Measurements from ENCODE around the gene INIP.
"Not testable (repeated sequence)": the region's sequence is repeated elsewhere in the genome, so short reads cannot be mapped to it uniquely, and the experiment has no call there.

The INIP gene

DNA sequence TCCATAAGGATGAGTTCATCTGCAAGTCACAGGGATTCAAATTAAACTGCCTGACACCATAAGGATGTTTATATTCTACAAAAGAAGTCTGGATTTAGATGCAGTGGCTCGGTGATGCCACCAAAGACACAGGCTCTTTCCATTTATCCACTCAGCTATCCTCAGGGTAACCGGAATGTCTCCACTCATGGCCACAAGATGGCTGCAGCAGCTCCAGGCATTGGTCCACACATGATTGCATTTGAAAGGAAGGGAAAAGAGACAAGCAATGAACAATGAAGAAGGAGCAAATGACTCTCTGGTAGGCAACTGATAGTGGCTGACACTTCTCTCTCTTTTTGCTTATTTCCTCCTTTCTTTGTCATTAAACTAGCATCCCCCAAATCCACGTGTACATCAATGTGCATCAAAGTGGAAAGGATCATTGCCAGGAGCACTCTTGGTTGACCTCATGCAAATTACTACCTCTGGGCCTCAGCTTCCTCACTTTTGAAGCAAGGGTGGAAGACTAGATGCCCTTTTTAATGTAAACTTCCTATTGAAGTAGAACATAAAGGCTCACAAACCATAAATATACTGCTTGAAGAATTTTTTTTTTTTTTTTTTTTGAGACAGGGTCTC lies 25.4 kb upstream of the INIP start:
- DNase-seq (ENCODE audit: low read depth in 2 of 2) = no peak

DNA sequence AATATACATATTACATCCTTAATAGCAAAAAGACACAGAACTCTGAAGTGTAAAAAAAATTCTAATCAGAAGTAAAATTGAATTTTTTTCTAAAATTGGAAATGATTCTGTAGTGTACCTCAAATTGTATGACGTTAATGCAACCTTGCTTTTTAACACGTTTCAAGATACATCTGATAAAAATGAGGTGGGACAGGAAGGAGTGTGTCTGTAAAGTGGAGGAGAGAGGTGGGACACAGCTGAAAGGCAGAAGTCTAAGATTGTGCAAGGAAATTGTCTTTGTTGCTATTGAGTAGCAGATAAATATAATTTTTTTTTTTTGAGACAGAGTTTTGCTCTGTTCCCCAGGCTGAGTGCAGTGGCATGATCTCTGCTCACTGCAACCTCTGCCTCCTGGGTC lies 17.0 kb upstream of the INIP start:
- no peak for DNase-seq (ENCODE audit: low read depth in 2 of 2)

DNA sequence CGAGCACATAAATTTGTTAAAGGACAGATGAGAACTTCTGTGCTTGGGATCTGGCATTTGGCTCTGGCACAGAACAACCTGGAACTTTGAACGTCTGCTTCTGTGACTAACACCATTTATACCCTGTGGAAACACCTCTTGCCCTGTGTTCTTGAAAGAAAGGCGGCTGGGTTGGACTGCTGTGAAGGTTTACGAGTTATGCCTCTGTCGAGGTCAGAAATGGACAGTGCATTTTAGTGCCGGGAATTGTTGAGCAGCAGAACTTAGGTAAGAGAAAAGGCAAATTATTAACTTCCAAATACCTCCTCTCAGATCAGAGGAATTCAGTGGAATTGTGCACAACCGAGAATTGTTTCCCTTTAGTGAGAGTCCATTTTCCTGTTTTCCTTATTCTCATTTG lies 14.1 kb upstream of the INIP start:
- no peak for DNase-seq (ENCODE audit: low read depth in 2 of 2)

DNA sequence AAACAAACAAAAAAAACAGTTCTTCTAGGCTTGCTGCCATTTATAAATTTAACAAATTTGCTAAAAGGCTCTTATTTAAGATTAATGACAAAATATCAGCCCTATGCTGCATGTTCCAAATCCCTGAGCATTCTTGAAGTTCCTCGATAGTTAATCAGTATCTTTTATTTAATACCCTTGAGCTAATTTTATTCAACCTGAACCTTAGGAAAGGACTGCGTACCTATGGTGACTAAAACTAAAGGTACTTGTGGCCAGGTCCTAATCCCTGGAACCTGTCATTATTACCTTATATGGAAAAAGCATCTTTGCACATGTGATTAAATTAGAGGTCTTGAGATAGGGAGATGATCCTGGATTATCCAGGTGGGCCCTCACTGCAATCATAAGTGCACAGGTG lies 10.5 kb upstream of the INIP start:
- no peak for DNase-seq (ENCODE audit: low read depth in 2 of 2)

DNA sequence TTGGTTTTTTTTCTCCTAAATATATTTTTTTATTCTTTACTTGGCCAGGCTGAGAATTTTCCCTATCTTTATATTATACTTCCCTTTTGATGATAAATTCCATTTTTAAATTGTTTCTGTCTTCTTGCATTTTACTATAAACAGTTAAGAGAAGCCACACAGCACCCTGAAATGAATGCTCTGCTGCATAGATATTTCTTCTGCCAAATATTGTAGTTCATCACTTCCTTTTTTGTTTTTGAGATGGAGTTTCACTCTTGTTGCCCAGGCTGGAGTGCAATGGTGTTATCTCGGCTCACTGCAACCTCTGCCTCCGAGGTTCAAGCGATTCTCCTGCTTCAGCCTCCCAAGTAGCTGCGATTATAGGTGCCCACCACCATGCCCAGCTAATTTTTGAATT lies 8.5 kb upstream of the INIP start:
- no peak for DNase-seq (ENCODE audit: low read depth in 2 of 2)

DNA sequence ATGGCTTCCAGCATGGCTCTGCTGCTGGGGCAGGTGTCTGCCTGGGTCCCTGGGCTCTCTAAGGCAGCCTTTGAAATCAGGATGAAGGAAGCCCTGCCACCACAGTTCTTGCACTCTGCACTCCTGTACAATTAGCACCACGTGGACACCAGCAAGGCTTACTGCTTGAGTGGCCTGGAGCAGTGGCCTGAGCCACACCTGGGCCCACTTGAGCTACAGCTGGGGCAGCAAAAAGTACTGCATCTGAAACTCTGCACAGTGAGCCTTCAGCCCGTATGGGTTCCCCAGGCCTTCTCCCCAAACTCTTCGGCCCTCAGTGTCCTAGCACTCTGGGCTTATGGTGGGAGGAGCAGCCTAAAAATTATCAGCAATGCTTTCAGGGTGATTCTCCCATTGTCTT lies 8.0 kb upstream of the INIP start:
- no peak for DNase-seq (ENCODE audit: low read depth in 2 of 2)

DNA sequence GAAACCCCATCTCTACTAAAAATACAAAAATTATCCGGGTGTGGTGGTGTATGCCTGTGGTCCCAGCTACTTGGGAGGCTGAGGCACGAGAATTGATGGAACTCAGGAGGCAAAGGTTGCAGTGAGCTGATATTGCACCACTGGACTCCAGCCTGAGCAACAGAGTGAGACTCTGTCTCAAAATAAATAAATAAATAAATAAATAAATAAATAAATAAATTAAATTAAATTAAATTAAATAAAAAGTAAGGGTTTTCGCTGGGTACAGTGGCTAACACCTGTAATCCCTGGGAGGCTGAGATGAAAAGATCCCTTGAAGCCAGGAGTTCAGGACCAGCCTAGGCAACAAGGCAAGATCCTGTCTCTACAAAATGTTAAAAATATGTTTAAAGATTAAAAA lies 4.8 kb upstream of the INIP start:
- not testable (repeated sequence) for DNase-seq (ENCODE audit: low read depth in 2 of 2)

DNA sequence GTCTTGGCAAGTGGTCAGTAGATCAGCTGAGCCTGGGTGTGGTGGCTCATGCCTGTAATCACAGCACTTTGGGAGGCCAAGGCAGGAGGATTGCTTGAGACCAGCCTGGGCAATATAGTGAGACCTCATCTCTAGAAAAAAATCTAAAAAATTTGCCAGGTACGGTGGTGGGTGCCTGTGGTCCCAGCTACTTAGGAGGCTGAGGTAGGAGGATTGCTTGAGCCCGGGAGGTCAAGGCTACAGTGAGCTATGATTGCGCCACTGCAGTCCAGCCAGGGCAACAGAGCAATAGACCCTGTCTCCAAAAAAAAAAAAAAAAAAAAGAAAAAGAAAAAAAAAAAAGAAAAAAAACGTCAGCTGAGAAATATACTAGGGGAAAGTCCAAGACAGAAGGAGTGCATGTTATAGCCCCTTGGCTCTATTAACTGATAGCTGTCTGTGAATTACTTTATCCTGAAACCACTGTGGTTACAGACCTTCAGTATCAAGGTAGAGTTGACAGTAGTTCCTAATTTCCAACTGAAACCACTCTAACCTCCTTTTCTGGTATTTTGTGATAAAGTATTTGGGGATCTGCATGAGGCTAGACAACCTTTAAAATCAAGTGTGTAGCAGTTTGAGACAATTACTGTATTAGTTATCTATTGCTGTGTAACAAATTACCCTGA lies 2.3 kb upstream of the INIP start:
- no peak for DNase-seq (ENCODE audit: low read depth in 2 of 2)

DNA sequence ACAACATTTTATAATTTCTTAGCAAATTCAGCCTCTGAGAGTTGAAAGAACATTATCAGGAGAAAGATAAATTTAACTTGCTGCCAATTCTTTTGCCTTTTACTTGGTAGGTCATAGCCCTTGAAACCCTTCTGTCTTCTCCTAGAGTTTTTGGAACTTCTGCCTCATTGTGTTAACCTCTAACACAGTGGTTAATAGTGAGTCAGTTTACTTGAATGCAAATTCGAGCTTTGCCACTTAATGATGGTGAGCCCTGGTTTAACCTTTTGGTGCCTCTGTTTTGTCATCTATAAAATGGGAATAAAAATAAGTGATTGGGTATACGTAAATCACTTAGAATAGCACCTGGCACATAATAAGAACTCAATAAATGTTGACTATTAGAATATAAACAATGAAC lies 1.8 kb upstream of the INIP start:
- no peak for DNase-seq (ENCODE audit: low read depth in 2 of 2)

DNA sequence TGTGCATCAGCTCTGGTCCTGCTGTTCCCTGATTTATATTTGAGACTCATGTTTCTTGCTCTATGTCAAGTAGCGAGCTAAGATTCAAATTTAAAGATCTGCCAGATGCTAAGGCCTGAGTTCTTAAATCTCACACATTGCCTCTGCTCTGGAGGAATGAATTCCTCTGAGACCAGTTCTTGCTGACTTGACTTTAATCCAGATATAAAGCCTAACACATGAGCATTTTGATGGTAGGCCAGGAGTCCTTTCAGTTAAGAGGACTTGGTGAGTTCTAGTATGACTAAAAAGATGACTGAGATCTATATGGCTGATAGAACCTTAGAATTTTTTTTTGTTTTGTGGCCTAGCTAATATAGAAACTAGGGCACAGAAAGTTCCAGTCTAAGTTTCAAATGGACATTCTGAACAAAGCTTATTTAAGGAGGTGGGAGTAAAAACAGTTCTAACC lies 1.3 kb upstream of the INIP start:
- no peak for DNase-seq (ENCODE audit: low read depth in 2 of 2)

DNA sequence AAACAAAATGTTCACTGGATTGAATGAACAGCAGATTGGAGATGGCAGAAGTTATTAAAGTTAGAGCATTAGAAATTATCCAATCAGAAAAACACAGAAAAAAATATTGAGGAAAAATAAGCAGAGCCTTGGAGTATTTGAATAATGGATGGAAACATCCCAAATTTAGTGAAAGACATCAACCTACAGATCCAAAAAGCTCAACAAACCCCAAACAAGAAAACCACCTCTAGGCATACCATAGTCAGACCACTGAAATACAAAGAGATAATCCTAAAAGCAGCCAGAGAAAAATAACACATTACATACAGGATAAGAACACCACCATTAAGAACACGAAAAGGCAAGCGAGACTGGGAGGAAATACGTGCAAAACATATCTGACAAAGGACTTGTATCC lies 5.2 kb downstream of the INIP start:
- no peak for DNase-seq (ENCODE audit: low read depth in 2 of 2)

DNA sequence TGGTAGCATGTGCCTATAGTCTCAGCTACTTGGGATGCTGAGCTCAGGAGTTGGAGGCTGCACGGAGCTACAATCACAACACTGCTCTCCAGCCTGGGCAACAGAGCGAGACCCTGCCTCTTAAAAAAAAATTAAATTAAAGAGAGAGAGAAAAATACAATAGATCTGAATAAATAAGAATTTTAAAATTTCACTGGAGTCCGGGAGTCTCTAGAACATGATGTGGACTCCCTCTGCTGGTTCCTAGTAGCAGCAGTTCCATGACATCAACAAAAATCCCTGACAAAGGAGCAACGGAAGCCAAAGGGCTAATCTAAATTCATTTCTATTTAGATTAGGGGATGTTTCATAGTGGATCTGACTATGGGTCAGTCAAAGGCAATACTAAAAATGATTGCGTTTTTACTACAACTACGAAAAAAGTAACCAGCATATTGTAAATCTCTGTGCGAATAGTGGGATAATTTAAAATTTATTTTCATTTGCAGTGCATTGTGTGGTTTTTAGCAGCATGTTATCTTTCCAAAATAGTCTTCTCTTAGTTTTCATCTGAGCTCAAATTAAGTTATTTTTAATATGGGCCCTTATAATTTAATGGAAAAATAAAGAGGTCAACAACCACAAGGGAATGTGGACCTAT lies 6.7 kb downstream of the INIP start:
- no peak for DNase-seq (ENCODE audit: low read depth in 2 of 2)

DNA sequence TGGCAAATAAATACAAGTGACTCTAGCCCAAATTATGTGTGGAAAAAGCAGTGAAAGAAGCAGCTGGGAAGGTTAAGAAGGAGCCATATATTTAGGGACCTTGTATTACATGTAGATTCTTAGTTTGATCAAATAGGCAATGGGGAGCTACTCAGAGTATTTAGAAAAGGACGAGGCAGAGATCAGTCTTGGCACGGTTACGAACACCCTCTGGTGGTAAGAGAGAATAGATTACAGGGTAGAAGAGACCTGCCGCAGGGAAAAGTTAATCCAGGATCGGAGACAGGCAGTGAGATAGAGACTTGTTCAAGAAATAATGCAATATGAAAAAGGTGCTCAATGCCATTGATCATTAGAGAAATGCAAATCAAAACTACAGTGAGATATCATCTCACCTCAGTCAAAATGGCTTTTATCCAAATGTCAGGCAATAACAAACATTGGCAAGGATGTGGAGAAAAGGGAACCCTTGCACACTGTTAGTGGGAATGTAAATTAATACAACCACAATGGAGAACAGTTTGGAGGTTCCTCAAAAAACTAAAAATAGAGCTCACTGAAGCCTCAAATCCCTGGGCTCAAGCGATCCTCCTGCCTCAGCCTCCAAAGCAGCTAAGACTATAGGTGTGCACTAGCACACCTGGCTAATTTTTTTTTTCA lies 12.0 kb downstream of the INIP start:
- no peak for DNase-seq (ENCODE audit: low read depth in 2 of 2)

DNA sequence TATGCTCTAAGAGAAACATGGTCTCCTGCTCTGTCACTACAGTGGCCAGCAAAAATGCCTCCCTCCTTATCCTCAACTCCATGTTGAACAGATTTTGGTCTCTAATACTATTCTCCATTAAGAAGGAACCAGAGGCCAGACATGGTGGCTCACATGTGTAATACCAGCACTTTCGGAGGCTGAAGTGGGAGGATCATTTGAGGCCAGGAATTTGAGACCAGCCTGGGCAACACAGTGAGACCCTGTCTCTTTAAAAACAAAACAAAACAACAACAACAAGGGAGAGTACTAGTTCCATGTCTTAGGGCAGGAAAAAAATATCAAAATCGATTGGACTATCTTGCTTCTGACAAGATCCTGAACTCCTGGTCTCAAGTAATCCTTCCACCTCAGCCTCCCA lies 14.6 kb downstream of the INIP start:
- DNase-seq (ENCODE audit: low read depth in 2 of 2) = no peak

DNA sequence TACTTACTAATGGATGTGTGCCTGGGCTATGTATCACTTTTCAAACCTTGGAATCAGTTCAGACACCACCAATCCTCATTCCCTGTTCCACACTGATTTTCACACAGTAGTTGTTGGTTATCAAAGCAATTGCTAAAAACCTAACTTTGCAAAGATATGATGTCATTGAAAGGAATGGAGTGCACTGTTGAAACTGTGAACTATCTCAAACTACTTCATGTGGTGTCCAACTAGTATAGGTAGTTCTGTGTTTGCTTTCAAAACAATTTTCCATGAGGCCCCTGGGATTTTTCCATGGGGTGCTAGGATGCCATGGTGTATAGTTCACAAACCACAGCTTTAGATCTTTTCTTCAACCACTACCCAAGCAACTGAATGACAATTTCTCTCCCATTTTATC lies 17.8 kb downstream of the INIP start:
- no peak for DNase-seq (ENCODE audit: low read depth in 2 of 2)

DNA sequence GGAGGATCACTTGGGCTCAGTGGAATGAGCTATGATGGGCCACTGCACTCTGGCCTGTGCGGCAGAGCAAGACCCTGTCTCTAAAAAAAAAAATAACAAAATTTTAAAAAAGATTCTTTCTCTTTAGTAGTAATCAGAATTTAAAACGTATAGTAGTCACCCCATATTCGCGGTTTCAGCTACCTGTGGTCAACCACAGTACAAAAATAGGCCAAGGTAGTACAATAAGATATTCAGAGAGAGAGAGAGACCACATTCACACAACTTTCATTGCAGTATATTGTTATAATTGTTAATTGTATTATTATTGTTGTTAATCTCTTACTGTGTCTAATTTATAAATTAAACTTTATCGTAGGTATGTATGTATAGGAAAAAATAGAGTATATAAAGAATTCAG lies 18.7 kb downstream of the INIP start:
- no peak for DNase-seq (ENCODE audit: low read depth in 2 of 2)

DNA sequence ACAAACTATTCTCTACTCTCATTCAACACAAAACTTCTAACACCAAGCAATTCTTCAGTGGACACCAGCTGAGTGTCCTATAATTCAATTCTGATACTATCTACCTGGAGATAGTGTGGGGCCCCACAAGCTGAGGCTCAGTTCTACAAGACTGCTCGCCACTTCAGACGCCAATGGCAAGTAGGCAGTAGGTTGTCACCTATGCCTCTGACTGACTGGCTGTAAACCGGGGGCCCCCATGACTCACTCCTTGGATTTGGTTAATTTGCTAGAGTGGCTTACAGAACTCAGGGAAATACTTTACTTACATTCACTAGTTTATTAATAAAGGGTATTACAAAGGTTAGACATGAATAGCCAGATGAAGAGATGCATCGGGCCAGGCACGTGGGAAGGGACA lies 21.5 kb downstream of the INIP start:
- no peak for DNase-seq (ENCODE audit: low read depth in 2 of 2)

DNA sequence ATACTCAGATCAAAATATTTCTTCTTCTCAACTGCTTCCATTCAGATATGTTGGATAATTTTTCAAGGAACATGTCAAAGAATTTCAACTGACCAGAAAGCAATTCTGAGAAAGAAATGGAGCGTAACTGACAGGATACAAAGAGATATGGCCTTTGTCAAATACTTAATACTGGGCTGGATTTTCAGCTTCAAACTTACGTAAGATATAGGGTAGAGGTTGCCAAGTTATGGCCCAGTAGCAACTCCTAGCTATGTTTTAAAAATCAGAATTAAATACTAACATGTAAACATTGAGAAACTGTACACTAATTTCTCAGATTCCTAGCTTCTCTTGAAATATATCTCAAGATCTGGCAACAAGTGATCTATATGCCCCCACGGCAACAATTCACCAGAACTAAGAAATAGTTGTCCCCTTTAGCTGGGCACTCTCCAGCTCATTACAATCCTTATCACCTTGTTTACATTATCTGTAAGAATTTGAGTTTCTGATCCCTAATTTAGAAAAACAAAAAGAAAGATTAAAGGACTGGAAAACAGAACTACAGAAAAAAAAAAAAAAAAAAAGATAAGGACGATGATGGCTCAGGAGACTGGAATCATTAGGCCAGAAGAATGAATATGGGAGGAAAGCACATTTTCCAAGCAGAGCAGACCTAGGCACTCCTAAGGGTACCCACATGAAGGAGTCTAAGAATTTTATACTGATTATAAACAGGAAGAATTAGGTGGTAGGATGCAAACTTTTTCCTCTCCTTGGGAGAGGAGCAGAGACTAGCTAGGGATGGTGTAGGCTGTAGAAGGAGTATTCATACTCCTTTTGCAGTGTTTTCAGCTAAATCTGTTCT lies 23.0 kb downstream of the INIP start:
- DNase-seq (ENCODE audit: low read depth in 2 of 2) = no peak

DNA sequence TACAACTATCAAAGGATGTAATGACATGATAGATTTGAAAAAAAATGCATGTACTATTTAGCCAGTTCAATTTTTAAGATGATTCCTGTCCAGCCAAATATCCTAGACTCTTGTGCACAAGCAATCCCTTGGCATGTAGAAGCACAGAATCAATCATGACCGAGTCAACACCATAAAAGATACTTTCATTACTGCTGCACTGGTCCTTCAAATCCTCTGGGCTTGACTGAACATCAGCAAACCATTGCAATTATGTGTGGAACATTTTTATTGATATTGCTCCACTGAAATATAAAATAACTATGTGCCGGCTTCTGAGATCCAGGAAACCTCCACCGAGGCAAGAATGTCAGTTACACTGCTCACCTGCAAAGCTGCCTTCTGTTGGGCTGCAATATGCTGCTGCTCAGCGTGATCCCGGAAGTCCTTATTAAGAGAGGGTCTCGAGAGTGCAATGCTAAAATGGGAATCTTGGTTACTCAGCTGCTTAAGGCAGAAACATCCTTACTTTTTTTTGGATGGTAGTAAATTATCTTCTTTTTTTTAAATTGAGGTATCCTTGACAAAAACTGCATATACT lies 28.7 kb downstream of the INIP start:
- DNase-seq (ENCODE audit: low read depth in 2 of 2) = no peak

DNA sequence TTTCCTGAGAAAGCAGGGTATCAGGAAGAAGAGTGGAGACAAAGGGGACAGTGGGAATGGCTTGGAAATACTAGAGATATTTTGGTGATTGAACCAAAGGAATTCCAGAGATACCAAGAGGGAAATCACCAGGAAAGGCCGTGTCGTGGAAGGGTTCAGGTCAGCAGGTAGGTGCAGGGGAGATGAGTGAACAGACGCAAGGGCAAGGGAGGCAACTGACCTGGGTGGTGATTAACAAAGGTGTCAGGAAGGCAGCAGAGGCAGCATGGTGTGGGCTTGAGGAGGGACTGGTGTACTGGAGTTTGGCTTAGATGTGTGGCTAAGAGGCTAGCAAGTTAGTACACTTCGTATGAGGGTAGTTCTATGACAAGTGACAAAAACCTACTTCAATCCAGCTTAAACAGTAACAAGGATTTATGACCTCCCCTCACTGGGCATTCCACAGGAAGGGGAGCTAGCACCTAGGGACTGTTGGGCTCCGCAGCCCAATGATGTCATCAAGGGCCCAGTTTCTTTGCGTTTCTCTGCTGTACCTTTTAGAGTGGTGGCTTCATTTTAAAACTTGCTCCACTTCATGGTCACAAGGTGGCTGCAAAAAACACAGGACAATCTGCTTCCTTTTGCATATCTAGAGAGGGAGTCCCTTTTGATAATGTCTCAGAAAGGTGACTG lies 37.0 kb downstream of the INIP start:
- no peak for DNase-seq (ENCODE audit: low read depth in 2 of 2)

DNA sequence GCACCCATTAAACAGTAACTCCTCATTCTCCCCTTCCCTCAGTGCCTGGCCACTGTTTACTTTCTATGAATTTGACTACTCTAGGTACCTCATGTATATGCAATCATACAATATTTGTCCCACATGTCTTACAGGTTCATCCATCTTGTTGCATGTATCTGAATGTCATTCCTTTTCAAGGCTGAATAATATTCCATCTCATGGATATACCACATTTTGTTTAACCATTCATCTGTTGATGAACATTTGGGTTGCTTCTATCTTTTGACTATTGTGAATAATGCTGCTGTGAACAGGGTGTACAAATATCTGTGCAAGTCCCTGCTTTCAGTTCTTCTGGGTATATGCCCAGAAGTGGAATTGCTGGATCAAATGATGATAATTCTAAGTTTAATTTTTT lies 40.9 kb downstream of the INIP start:
- DNase-seq (ENCODE audit: low read depth in 2 of 2) = no peak

Measured in activated CD8-positive, alpha-beta memory T cell treated with anti-CD3 and anti-CD28 coated beads for 4 hours (primary cell).